GM21390 (cell line): ENCODE results near the gene BOLA3.
"Not testable (repeated sequence)": the region's sequence is repeated elsewhere in the genome, so short reads cannot be mapped to it uniquely, and the experiment has no call there.

Source experiments
- ATAC-seq: cut with Tn5 transposase; IDR thresholded peaks from one replicate; pipeline ENCODE4 v1.9.1; 2021; ENCODE audit not compliant: unreplicated experiment

The BOLA3 gene

GRCh38 chr2:74147727-74148456, at the start of gene BOLA3:
Gene BOLA3, minus strand, starts transcription at chr2:74147912. Its CDS starts 38 bp downstream, at chr2:74147874.
- ATAC-seq: peak; percentile 91

GRCh38 chr2:74197049-74197448, 49.3 kb upstream of the BOLA3 start:
- no peak for ATAC-seq

GRCh38 chr2:74194799-74195198, 47.1 kb upstream of the BOLA3 start:
- ATAC-seq: no peak

GRCh38 chr2:74191596-74192380, 44.1 kb upstream of the BOLA3 start:
- ATAC-seq: no peak

- no peak for ATAC-seq
These were observed 41.0 kb upstream of the BOLA3 start for GRCh38 chr2:74188696-74189095.

- no peak for ATAC-seq
These were observed 40.4 kb upstream of the BOLA3 start for GRCh38 chr2:74188018-74188601.

GRCh38 chr2:74186706-74187105, 39.0 kb upstream of the BOLA3 start:
- ATAC-seq: not testable (repeated sequence)

- ATAC-seq: peak; percentile 47
These were observed 38.3 kb upstream of the BOLA3 start for GRCh38 chr2:74186038-74186437.

GRCh38 chr2:74183878-74184277, 36.2 kb upstream of the BOLA3 start:
- ATAC-seq: no peak

GRCh38 chr2:74181739-74182138, 34.0 kb upstream of the BOLA3 start:
- ATAC-seq: peak; percentile 34

- peak; percentile 13 for ATAC-seq
These were observed 31.6 kb upstream of the BOLA3 start for GRCh38 chr2:74179063-74179865.

- ATAC-seq: peak; percentile 73
These were observed 30.7 kb upstream of the BOLA3 start, which contains the start of gene MOB1A for GRCh38 chr2:74178211-74179062. Gene MOB1A, minus strand, starts transcription at chr2:74178879. Its CDS starts 205 bp downstream, at chr2:74178674.

GRCh38 chr2:74177696-74178095, 30.0 kb upstream of the BOLA3 start:
- ATAC-seq: no peak

- no peak for ATAC-seq
These were observed 27.2 kb upstream of the BOLA3 start for GRCh38 chr2:74174909-74175308.

GRCh38 chr2:74168739-74169138, 21.0 kb upstream of the BOLA3 start:
- ATAC-seq: no peak

GRCh38 chr2:74164761-74165160, 17.0 kb upstream of the BOLA3 start:
- ATAC-seq: no peak

GRCh38 chr2:74162951-74163350, 15.2 kb upstream of the BOLA3 start:
- ATAC-seq: no peak

- ATAC-seq: no peak
These were observed 8.1 kb upstream of the BOLA3 start for GRCh38 chr2:74155830-74156229.

- ATAC-seq: no peak
These were observed 5.2 kb upstream of the BOLA3 start for GRCh38 chr2:74152954-74153353.
